HepG2 (cell line): ENCODE data around the gene IFT43.

Experiments
- CBX5 ChIP-seq: sonication (generic); formaldehyde crosslinking; IDR thresholded peaks from 2 replicates; pipeline ENCODE4 v1.4.0; 2020; ENCODE audit warnings: missing genetic modification reagents, borderline replicate concordance
- FOXJ3 ChIP-seq: sonication (generic); formaldehyde crosslinking; IDR thresholded peaks from 2 replicates; pipeline ENCODE4 v1.4.0; 2020; ENCODE audit warnings: missing genetic modification reagents, mild to moderate bottlenecking, borderline replicate concordance
- GABPA ChIP-seq, 2 experiments: IDR thresholded peaks; 2 replicates each; pipeline ENCODE4 v1.6.1; 2011 to 2016; ENCODE audit warnings: low read depth in 2 of 2, low read length in 1 of 2, missing biosample characterization in 1 of 2, missing genetic modification characterization in 1 of 2
- NCOR1 ChIP-seq: fragments of 200-600 bp; sonication (generic); IDR thresholded peaks from 2 replicates; pipeline ENCODE4 v1.7.0; 2017; ENCODE audit warnings: antibody characterized with exemption, low read length, borderline replicate concordance
- POLR2A ChIP-seq, 2 experiments: IDR thresholded peaks; 2 replicates each; pipeline ENCODE4 v1.6.1; 2011; ENCODE audit warnings: low read depth in 2 of 2, low read length in 2 of 2, mild to moderate bottlenecking in 1 of 2, moderate library complexity in 1 of 2; ENCODE audit not compliant: insufficient read depth in 1 of 2
- POLR2AphosphoS5 ChIP-seq: IDR thresholded peaks from 2 replicates; pipeline ENCODE4 v1.6.1; 2012; ENCODE audit warnings: low read depth, low read length
- YY1 ChIP-seq: IDR thresholded peaks from 2 replicates; pipeline ENCODE4 v1.6.1; 2011; ENCODE audit warnings: low read length, low read depth, moderate library complexity, mild to moderate bottlenecking; ENCODE audit not compliant: insufficient read depth, insufficient replicate concordance
- TF ChIP-seq, protein P1 (sequence below): sonication (generic); formaldehyde crosslinking; IDR thresholded peaks from 2 replicates; pipeline ENCODE4 v1.5.0; 2020; ENCODE audit warnings: mild to moderate bottlenecking, missing genetic modification reagents, moderate library complexity
- TF ChIP-seq, protein P2 (sequence below): sonication (generic); formaldehyde crosslinking; IDR thresholded peaks from 2 replicates; pipeline ENCODE4 v1.5.1; 2020; ENCODE audit warnings: mild to moderate bottlenecking, missing genetic modification reagents, borderline replicate concordance
- TF ChIP-seq, protein P3 (sequence below), 2 experiments: IDR thresholded peaks; 2 replicates each; pipeline ENCODE4 v1.6.1; 2011 to 2012; ENCODE audit warnings: low read length in 2 of 2, borderline replicate concordance in 1 of 2, low read depth in 1 of 2, mild to moderate bottlenecking in 1 of 2, moderate library complexity in 1 of 2

GRCh38 chr14:76073717-76074116 lies 88.2 kb downstream of the IFT43 start:
- TF ChIP-seq NCOR1, result no peak
- TF ChIP-seq, protein P1, sequence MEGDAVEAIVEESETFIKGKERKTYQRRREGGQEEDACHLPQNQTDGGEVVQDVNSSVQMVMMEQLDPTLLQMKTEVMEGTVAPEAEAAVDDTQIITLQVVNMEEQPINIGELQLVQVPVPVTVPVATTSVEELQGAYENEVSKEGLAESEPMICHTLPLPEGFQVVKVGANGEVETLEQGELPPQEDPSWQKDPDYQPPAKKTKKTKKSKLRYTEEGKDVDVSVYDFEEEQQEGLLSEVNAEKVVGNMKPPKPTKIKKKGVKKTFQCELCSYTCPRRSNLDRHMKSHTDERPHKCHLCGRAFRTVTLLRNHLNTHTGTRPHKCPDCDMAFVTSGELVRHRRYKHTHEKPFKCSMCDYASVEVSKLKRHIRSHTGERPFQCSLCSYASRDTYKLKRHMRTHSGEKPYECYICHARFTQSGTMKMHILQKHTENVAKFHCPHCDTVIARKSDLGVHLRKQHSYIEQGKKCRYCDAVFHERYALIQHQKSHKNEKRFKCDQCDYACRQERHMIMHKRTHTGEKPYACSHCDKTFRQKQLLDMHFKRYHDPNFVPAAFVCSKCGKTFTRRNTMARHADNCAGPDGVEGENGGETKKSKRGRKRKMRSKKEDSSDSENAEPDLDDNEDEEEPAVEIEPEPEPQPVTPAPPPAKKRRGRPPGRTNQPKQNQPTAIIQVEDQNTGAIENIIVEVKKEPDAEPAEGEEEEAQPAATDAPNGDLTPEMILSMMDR (CRISPR knock-in tag), result no peak
- TF ChIP-seq, protein P2, sequence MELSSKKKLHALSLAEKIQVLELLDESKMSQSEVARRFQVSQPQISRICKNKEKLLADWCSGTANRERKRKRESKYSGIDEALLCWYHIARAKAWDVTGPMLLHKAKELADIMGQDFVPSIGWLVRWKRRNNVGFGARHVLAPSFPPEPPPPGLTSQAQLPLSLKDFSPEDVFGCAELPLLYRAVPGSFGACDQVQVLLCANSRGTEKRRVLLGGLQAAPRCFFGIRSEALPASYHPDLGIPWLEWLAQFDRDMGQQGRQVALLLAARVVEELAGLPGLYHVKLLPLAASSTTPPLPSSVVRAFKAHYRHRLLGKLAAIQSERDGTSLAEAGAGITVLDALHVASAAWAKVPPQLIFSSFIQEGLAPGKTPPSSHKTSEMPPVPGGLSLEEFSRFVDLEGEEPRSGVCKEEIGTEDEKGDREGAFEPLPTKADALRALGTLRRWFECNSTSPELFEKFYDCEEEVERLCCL (CRISPR knock-in tag), result no peak
- TF ChIP-seq POLR2A (IDR thresholded peaks at IDR 0.05; ENCODE audit: insufficient read depth in 1 of 2, low read depth in 2 of 2, low read length in 2 of 2), result no peak
- no peak for TF ChIP-seq FOXJ3 (CRISPR knock-in tag)
- TF ChIP-seq POLR2AphosphoS5, result no peak
- TF ChIP-seq, protein P3, sequence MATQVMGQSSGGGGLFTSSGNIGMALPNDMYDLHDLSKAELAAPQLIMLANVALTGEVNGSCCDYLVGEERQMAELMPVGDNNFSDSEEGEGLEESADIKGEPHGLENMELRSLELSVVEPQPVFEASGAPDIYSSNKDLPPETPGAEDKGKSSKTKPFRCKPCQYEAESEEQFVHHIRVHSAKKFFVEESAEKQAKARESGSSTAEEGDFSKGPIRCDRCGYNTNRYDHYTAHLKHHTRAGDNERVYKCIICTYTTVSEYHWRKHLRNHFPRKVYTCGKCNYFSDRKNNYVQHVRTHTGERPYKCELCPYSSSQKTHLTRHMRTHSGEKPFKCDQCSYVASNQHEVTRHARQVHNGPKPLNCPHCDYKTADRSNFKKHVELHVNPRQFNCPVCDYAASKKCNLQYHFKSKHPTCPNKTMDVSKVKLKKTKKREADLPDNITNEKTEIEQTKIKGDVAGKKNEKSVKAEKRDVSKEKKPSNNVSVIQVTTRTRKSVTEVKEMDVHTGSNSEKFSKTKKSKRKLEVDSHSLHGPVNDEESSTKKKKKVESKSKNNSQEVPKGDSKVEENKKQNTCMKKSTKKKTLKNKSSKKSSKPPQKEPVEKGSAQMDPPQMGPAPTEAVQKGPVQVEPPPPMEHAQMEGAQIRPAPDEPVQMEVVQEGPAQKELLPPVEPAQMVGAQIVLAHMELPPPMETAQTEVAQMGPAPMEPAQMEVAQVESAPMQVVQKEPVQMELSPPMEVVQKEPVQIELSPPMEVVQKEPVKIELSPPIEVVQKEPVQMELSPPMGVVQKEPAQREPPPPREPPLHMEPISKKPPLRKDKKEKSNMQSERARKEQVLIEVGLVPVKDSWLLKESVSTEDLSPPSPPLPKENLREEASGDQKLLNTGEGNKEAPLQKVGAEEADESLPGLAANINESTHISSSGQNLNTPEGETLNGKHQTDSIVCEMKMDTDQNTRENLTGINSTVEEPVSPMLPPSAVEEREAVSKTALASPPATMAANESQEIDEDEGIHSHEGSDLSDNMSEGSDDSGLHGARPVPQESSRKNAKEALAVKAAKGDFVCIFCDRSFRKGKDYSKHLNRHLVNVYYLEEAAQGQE (IDR thresholded peaks at IDR 0.05; ENCODE audit: borderline replicate concordance in 1 of 2, low read depth in 1 of 2, low read length in 2 of 2), result no peak
- no peak for TF ChIP-seq CBX5
- no peak for TF ChIP-seq GABPA (IDR thresholded peaks at IDR 0.05; ENCODE audit: low read depth, low read length)
- TF ChIP-seq GABPA (CRISPR knock-in tag; IDR thresholded peaks at IDR 0.05; ENCODE audit: low read depth), result no peak
- TF ChIP-seq YY1, result no peak
